ENCODE results near the gene STPG3.

STPG3 gene

DNA sequence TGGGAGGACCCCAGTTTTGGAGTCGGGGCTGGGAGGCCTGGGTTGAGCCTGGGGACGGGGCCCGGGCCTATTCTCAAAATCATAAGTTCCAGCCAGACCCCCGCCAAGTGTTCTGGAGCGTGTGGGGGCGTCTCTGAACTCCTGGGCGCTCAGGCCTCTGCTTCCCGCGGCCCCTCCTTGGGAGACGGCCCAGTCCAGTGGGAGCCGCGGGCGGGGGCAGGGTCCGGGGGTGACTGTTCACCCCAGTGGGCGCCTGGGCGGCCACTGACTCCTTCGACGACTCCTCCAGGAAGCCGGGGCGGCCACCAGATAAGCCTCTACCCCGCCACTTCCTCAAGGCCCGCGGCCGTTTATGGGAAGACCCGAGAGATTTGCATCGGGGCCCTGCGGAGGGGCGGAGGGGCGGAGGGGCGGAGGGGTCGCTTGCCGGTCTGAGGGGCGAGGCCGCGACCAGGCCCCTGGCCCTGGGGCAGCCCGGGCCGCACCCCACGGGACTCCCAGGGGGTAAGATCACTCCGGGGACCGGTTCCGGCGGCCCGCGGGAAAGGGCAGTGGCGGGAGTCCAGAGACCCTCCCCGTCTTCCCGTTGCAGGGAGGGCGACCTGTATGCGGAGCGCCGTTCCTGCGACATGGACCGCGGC is 27.1 kb downstream of the STPG3 start:
- DNase-seq (ENCODE audit: low read depth in 2 of 3, low spot score in 2 of 3), result no peak

GRCh38 chr9:137278721-137279711 is 27.9 kb downstream of the STPG3 start:
- no peak for DNase-seq (ENCODE audit: low read depth in 2 of 3, low spot score in 2 of 3)

GRCh38 chr9:137279741-137280473 is 28.8 kb downstream of the STPG3 start:
- no peak for DNase-seq (ENCODE audit: low read depth in 2 of 3, low spot score in 2 of 3)

DNA sequence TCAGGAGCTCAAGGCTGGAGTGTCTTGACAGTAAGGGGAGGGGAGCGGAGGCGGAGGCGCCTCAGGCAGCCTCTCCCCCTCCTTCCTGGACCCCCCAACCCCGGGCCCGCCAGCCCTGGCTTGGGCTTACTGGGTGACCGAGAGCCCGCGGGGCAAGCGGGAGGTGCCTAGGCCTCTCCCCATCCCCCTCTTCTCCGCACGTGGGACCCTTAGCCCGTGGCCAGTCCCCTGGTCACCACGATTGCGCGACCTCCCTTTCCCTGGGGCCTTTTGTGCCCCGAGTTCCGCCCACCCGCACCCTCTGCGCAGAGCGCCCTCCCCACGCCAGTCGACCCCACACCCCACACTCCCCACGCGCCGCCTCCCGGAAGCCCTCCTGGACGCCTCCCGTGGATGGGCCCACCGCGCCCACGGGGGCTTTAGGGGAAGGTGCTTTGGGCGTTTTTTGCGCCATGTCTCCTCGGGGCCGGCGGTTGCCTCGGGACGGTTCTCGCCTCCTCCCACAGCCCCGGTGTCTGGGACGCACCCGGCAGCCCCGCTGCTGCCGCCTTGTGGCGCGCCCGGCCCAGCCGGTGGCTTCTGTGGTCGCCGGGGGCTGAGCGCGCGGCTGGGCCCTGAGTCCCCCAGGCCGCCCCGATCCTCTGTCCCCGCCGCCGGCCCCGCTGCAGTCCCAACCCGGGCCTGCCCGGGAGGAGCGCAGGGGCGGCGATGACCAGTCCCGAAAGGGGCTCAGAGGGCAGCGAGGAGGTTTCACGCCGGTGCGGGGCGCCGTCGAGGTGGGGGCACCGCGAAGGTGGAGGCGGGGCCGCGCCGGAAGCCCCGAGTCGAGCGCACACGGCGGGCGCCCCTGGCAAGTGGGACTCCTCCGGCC is 29.6 kb downstream of the STPG3 start:
- no peak for DNase-seq (ENCODE audit: low read depth in 2 of 3, low spot score in 2 of 3)

- DNase-seq (ENCODE audit: low read depth in 2 of 3, low spot score in 2 of 3), result no peak
These were observed 30.4 kb downstream of the STPG3 start for GRCh38 chr9:137281345-137282116.

DNA sequence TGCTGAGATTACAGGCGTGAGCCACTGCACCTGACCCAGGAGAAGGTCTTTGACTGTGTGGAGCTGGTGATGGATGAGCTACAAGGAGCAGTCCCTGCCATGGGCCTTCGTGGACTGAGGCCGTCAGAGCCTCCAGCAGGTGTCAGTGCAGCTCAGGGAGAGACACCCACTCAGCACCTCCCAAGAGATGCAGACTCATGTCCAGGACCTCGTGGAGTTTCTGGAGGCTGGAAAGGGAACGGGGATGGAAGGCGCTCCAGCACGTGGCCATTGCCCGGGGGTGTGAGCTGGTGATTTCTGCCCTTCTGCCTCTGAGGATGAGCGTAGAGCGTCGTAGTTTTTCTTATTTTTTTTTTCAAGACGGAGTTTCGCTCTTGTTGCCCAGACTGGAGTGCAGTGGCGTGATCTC is 35.9 kb downstream of the STPG3 start:
- no peak for DNase-seq (ENCODE audit: low read depth in 2 of 3, low spot score in 2 of 3)

- no peak for DNase-seq (ENCODE audit: low read depth in 2 of 3, low spot score in 2 of 3)
These were observed 42.0 kb downstream of the STPG3 start for GRCh38 chr9:137293094-137293481.

- no peak for DNase-seq (ENCODE audit: low read depth in 2 of 3, low spot score in 2 of 3)
These were observed 42.5 kb downstream of the STPG3 start for GRCh38 chr9:137293482-137294090.

- no peak for DNase-seq (ENCODE audit: low read depth in 2 of 3, low spot score in 2 of 3)
These were observed 43.1 kb downstream of the STPG3 start for GRCh38 chr9:137294091-137294680.

DNA sequence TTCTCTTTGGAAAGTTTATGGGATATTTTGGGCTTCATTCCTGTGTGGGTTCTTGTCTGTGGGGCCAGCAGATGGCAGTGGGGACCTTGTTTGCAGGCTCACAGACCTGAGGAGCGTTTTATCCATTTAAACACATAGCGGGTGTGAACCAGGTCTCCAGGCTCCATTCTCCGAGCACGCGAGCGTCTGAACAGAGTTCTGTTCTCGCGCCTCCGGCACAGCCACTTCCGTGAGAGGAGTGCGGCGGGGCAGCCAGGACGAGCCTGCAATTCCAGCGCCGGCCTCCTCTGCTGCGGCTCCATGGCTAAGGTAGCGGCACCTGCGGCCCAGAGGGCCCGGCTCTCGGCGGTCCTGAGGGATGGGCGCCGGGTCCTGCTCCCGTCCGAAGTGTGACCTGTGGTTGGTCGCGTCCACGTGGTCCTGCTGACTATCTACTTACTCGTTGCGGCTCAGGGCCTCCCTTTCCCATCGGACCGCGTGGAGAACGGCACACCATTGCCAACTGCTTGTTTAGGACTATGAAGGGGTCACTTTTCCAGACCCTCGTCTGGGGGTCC is 43.7 kb downstream of the STPG3 start:
- DNase-seq (ENCODE audit: low read depth in 2 of 3, low spot score in 2 of 3), result no peak

DNA sequence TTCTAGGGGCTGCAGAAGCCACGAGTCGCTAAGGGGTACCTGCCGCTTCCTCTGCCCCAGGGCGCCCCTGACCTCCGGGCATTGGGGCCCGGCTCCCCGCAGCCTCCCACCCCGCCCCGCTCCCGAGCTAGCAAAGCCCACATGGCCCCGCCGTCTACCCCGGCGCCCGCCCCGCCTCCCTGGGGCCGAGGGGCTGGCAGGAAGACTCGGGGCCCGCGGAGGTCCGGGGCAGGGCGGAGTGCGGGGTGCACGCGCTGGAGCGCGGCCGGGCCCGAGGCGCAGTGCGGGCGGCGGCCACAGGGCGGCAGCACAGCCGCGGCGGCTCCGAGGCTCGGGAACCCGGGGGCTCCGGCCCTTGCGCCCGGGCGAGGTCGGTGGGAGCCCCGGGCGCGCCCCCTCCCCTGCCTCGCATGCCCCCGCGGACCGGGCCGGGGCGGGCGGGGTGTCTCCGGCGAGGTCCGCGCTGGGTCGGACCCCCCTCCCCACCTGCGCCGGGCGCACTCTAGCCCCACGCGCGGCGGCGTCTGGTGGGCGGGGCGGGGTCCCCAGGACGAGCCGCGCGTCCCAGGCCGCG is 44.2 kb downstream of the STPG3 start:
- DNase-seq (ENCODE audit: low read depth in 2 of 3, low spot score in 2 of 3), result no peak

- DNase-seq (ENCODE audit: low read depth in 2 of 3, low spot score in 2 of 3), result no peak
These were observed 45.0 kb downstream of the STPG3 start for GRCh38 chr9:137295849-137296669.

GRCh38 chr9:137296670-137297664 is 45.9 kb downstream of the STPG3 start:
- no peak for DNase-seq (ENCODE audit: low read depth in 2 of 3, low spot score in 2 of 3)

DNA sequence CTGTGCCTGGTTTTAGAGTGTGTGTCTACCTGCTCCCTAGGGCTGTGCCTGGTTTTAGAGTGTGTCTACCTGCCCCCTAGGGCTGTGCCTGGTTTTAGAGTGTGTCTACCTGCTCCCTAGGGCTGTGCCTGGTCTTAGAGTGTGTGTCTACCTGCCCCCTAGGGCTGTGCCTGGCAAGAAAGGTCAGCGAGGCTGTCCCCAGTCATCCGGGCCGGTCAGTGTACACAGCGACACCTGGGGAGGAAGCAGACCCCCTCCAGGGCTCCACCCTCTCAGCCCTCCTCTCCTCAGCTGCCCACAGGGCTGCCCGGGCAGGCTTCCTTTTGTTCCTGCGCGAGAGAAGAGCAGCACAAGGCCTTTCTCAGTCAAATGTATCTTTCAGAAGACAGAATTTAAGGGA is 46.9 kb downstream of the STPG3 start:
- no peak for DNase-seq (ENCODE audit: low read depth in 2 of 3, low spot score in 2 of 3)

DNA sequence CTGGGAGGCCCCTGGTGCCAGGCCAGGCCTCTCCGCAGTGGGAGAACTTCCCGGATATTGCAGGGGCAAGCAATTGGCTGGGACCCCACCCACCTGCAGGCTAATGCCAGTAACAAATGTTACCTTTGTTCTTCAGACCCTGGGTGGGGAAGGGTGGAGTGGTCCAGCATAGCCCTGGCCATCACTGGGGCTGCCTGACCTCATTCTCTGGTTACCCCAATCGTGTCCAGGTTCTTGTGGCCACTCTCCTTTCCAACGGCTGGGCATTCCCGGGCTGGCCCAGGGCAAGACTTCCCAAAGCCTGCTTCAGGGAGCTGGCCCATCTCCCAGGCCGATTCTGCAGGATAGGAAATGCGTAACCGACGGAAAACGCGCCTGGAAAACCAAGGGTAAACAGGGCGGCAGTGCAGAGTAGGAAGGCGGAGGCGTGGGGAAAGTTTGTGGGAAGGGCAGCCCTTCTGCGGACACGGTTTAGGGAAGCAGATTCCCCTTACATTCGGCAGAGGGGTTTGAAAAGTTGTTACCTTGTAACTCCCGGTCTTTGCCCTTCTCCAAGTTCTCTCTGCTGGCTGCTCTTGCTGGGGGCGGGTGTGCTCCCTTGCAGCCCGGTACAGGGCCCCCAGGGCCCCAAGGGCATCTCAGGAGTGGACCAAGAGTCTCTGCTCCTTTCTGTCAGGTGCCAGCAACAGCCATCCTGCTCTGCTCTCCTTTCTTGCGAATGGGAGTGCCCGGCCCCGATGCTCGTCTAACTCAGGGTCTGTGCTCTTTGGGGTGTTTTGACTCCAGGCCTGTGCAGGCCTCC is 47.5 kb downstream of the STPG3 start:
- no peak for DNase-seq (ENCODE audit: low read depth in 2 of 3, low spot score in 2 of 3)

- DNase-seq (ENCODE audit: low read depth in 2 of 3, low spot score in 2 of 3), result no peak
These were observed 48.1 kb downstream of the STPG3 start for GRCh38 chr9:137299203-137299565.

Data from activated CD8-positive, alpha-beta memory T cell treated with anti-CD3 and anti-CD28 coated beads for 48 hours (primary cell).